Erythroblast (primary cell): ENCODE data around the gene TRAF2.

Experiments
- GATA1 ChIP-seq: IDR thresholded peaks from 2 replicates; pipeline ENCODE4 v1.6.1; 2011; ENCODE audit warnings: low read depth, mild to moderate bottlenecking, control low read depth, low read length, moderate library complexity
- POLR2A ChIP-seq: IDR thresholded peaks from 2 replicates; pipeline ENCODE4 v1.6.1; 2011; ENCODE audit warnings: mild to moderate bottlenecking, low read length

GRCh38 chr9:136957901-136958300, 71.6 kb downstream of the TRAF2 start:
- no peak for TF ChIP-seq POLR2A
- no peak for TF ChIP-seq GATA1
